Measurements from ENCODE around the gene ARHGAP20. TPM values are rescaled to one million over a fixed set of nuclear protein-coding genes. Genes with fewer than 3 reads are reported as not detected.

The ARHGAP20 gene
- total RNA-seq, 2 experiments from 2014 or later = 0.43 to 0.46 TPM

- POLR2A ChIA-PET = no interaction called here
- Mint-ChIP-seq H3K4me1 (no peaks in the 10 kb centered on the region), H3K36me3 (ENCODE audit: low read depth) (no peaks in the 10 kb centered on the region), H3K9me3 (ENCODE audit: low read depth) (no peaks in the 10 kb centered on the region), H3K27me3 (peaks cover 7% of the 10 kb centered on the region), H3K27ac (no peak overlapping the region), H3K4me3 (no peak overlapping the region)
- CTCF ChIA-PET = no interaction called here
- intact Hi-C loops (cut with DNase I, micrococcal nuclease) = no loop called here
- DNase-seq (no peak), ATAC-seq (no peak)
Measured at GRCh38 chr11:110544779-110545178, 167.5 kb downstream of the ARHGAP20 start.

GRCh38 chr11:110538154-110538553 is 174.1 kb downstream of the ARHGAP20 start:
- ChIA-PET POLR2A (no interaction called here), CTCF (no interaction called here)
- DNase-seq (no peak), ATAC-seq (no peak)
- Mint-ChIP-seq H3K4me1 (no peaks in the 10 kb centered on the region), H3K4me3 (no peak overlapping the region), H3K9me3 (ENCODE audit: low read depth) (no peaks in the 10 kb centered on the region), H3K27ac (no peak overlapping the region), H3K27me3 (peaks cover 15% of the 10 kb centered on the region), H3K36me3 (ENCODE audit: low read depth) (no peaks in the 10 kb centered on the region)
- intact Hi-C loops (cut with DNase I, micrococcal nuclease) = no loop called here

GRCh38 chr11:110530900-110531741 is 181.1 kb downstream of the ARHGAP20 start:
- H3K36me3 Mint-ChIP-seq (ENCODE audit: low read depth) = no peaks in the 10 kb centered on the region
- ChIA-PET CTCF (interaction anchor here (0.6 to 1.0 kb wide), 2 partner anchors 9 to 102 kb away, joined by 4 read pairs; partner anchors contain the start of gene FDX1), POLR2A (no interaction called here)
- no peak overlapping the region for H3K27ac Mint-ChIP-seq
- intact Hi-C loops (cut with DNase I, micrococcal nuclease) = no loop called here
- H3K4me3 Mint-ChIP-seq = no peak overlapping the region
- H3K4me1 Mint-ChIP-seq = no peaks in the 10 kb centered on the region
- DNase-seq (no peak), ATAC-seq (no peak)
- H3K9me3 Mint-ChIP-seq (ENCODE audit: low read depth) = peaks cover 10% of the 10 kb centered on the region
- H3K27me3 Mint-ChIP-seq = peaks cover 9% of the 10 kb centered on the region

GRCh38 chr11:110529043-110529442 is 183.2 kb downstream of the ARHGAP20 start:
- ChIA-PET CTCF (no interaction called here), POLR2A (no interaction called here)
- intact Hi-C loops (cut with DNase I, micrococcal nuclease) = no loop called here
- peaks cover 10% of the 10 kb centered on the region for H3K9me3 Mint-ChIP-seq (ENCODE audit: low read depth)
- no peak overlapping the region for H3K27ac Mint-ChIP-seq
- peaks cover 2% of the 10 kb centered on the region for H3K27me3 Mint-ChIP-seq
- no peaks in the 10 kb centered on the region for H3K4me1 Mint-ChIP-seq
- H3K36me3 Mint-ChIP-seq (ENCODE audit: low read depth) = no peaks in the 10 kb centered on the region
- peak; percentile 23 for DNase-seq
- no peak for ATAC-seq
- no peak overlapping the region for H3K4me3 Mint-ChIP-seq

GRCh38 chr11:110527146-110527545 is 185.1 kb downstream of the ARHGAP20 start:
- DNase-seq (no peak), ATAC-seq (no peak)
- ChIA-PET CTCF (no interaction called here), POLR2A (no interaction called here)
- H3K36me3 Mint-ChIP-seq (ENCODE audit: low read depth) = no peaks in the 10 kb centered on the region
- peaks cover 2% of the 10 kb centered on the region for H3K27me3 Mint-ChIP-seq
- peaks cover 10% of the 10 kb centered on the region for H3K9me3 Mint-ChIP-seq (ENCODE audit: low read depth)
- intact Hi-C loops (cut with DNase I, micrococcal nuclease) = no loop called here
- H3K4me1 Mint-ChIP-seq = peaks cover 2% of the 10 kb centered on the region
- H3K4me3 Mint-ChIP-seq = no peak overlapping the region
- H3K27ac Mint-ChIP-seq = no peak overlapping the region

Data from activated CD4-positive, alpha-beta T cell treated with anti-CD3 and anti-CD28 coated beads for 36 hours (primary cell).